ENCODE data around the gene MMP24OS.

The MMP24OS gene

DNA sequence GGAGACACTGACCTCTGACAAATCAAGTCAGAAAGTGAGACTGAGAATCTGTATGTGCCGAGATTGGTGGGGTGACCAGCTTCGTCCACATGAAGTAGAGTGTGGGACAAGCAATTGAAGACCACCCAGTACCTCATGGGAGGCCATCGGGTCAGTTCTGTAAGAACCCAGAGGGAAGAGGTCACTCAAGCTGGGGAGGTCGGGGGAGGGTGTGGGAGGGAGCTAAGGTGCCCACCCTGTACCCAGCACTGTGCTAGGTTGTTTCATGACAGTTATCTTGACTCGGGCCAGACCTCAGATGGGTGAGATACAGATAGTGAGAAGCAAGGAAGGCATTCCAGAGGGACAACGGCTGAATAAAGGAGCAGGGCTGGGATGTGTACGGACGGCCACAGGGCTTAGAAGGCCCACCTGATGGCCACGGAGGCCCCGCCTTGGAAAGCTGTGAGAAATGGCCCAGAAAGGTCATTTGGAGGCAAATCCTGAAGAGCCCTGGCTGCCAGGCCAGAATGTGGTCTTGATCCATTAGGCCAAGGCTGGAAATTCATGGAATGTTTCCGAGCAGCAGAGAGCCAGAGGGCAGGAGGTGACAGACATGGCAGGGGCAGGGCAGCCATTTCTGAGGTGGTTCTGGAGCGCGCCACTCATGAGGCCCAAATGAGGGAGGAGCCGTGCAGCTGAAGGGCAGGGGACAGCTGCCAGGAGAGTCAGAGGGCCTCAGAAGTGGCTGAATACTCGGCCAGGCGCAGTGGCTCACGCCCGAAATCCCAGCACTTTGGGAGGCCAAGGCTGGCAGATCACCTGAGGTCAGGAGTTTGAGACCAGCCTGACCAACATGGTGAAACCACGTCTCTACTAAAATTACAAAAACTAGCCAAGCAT lies 7.7 kb downstream of the MMP24OS start:
- TF ChIP-seq, protein P1, sequence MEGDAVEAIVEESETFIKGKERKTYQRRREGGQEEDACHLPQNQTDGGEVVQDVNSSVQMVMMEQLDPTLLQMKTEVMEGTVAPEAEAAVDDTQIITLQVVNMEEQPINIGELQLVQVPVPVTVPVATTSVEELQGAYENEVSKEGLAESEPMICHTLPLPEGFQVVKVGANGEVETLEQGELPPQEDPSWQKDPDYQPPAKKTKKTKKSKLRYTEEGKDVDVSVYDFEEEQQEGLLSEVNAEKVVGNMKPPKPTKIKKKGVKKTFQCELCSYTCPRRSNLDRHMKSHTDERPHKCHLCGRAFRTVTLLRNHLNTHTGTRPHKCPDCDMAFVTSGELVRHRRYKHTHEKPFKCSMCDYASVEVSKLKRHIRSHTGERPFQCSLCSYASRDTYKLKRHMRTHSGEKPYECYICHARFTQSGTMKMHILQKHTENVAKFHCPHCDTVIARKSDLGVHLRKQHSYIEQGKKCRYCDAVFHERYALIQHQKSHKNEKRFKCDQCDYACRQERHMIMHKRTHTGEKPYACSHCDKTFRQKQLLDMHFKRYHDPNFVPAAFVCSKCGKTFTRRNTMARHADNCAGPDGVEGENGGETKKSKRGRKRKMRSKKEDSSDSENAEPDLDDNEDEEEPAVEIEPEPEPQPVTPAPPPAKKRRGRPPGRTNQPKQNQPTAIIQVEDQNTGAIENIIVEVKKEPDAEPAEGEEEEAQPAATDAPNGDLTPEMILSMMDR (IDR thresholded peaks at IDR 0.05; ENCODE audit: low read depth, low read length, missing control alignments): no peak
- no peak for DNase-seq (ENCODE audit: low read depth)
- in situ Hi-C loops (cut with HindIII; ENCODE audit: low sequenced_read_pairs): no loop called here
- H3K4me3 ChIP-seq (ENCODE audit: low read depth, low read length): no peak overlapping the region

DNA sequence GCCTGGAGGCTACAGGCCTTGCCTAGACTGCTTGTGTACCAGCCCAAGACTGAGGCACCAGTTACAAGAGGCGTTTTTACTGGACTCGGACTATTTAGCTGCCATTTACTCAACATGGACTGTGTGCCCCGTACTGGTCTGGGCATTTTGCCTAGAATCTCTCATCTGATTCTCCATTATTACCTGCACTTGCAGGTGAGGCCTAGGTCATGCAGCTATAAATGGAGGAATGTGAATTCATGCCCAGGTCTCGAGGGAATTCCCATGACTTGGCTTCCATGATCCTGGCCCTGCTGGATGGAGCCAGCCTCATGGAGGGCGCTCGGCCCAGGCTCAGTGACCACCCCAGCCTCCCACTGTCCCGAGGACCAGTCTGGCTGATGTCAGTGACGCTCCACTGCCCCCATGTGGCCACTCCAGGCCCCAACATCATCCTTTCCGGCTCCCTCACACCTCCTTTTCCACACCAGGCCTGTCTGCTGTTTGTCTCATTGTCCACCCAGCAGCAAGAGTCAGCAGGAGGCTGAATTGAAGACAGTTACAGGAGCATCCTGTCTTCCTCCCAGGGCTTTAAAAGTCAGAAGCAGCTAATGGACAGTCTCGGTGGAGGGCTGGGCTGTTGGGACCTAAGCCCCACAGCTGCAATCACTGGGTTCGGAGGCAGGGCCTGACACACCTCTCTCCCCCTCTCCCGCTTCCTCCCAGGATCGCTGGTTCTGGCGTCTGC lies 8.7 kb downstream of the MMP24OS start:
- TF ChIP-seq, protein P1 (IDR thresholded peaks at IDR 0.05; ENCODE audit: low read depth, low read length, missing control alignments): peak; percentile 91
- H3K4me3 ChIP-seq (ENCODE audit: low read depth, low read length): no peak overlapping the region
- DNase-seq (ENCODE audit: low read depth): peak; percentile 31
- in situ Hi-C loops (cut with HindIII; ENCODE audit: low sequenced_read_pairs): no loop called here

DNA sequence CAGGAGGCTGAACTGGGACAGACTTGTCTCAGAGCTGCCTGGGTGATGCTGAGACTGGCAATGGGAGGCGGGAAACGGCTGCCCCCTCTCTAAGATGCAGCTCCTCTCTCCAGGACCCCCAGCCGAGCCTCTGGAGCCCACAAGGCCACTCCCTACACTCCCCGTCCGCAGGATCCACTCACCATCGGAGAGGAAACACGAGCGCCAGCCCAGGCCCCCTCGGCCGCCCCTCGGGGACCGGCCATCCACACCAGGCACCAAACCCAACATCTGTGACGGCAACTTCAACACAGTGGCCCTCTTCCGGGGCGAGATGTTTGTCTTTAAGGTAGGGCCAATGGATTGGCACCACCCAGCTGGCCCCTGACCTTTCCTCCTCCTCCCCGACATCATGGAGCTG lies 10.8 kb downstream of the MMP24OS start:
- H3K4me3 ChIP-seq (ENCODE audit: low read depth, low read length): no peak overlapping the region
- no peak for DNase-seq (ENCODE audit: low read depth)
- in situ Hi-C loops (cut with HindIII; ENCODE audit: low sequenced_read_pairs): no loop called here
- TF ChIP-seq, protein P1 (IDR thresholded peaks at IDR 0.05; ENCODE audit: low read depth, low read length, missing control alignments): no peak

DNA sequence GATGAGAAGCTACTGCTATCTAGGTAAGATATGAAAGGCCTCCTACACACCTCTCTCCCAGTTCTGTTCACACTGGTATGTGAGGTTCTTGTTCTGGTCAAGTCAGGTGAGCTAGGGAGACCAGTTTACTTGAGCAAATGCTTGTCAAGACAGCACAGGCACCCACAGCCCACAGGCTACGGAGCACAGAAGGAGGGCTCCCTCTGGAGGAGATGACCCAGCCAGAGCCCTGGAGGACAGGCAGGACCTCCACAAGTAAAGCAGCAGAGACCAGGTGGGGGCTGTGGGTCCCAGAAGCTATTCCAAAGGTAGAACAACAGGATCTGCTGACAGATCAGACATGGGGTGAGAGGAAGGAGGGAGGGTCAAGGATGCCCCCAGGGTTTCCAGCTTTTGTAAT lies 13.2 kb downstream of the MMP24OS start:
- TF ChIP-seq, protein P1 (IDR thresholded peaks at IDR 0.05; ENCODE audit: low read depth, low read length, missing control alignments): peak; percentile 11
- in situ Hi-C loops (cut with HindIII; ENCODE audit: low sequenced_read_pairs): no loop called here
- DNase-seq (ENCODE audit: low read depth): no peak
- no peak overlapping the region for H3K4me3 ChIP-seq (ENCODE audit: low read depth, low read length)

DNA sequence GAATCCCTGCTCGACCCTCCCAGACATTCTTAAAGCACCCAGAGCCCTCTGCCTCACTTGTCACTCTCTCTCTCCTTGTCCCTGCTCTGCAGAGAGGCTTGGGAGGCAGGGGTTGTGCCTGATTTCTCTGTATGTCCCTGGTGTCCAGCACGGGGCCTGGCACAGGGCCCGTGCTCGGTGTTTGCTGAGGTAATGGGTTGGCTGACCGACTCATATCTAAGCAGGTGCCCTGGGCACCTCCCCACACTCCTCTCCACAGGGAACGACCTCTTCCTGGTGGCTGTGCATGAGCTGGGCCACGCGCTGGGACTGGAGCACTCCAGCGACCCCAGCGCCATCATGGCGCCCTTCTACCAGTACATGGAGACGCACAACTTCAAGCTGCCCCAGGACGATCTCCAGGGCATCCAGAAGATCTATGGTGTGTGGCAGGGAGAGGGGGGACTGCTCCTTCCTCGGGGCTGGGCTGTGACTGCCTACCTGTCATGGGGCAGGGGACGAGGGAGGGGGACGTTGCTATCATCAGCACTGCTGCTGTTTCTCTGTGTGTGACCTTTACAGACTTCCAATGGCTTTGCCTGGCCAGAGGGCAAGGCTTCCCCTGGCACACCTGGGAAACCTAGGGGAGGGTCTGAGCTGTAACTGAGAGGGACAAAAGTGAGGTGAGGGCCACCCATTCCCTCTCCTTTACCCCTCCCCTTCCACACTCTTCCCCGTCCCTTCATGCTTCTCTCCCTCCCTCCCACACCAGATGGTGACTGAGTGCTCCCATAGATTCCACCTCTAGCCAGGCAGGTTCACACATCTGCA lies 14.2 kb downstream of the MMP24OS start:
- in situ Hi-C loops (cut with HindIII; ENCODE audit: low sequenced_read_pairs): no loop called here
- TF ChIP-seq, protein P1 (IDR thresholded peaks at IDR 0.05; ENCODE audit: low read depth, low read length, missing control alignments): no peak
- DNase-seq (ENCODE audit: low read depth): no peak
- no peak overlapping the region for H3K4me3 ChIP-seq (ENCODE audit: low read depth, low read length)
